WI38 (cell line): Measurements from ENCODE around the gene GPHA2.

ENCODE experiments used
- H3K4me3 ChIP-seq: 2 replicates; pipeline ENCODE4 v1.5.1; 2011; ENCODE audit warnings: low read depth, mild to moderate bottlenecking, control low read depth, low read length
- CTCF ChIP-seq: IDR thresholded peaks from 2 replicates; pipeline ENCODE4 v1.5.1; 2012; ENCODE audit warnings: low read depth, mild to moderate bottlenecking, control low read depth, low read length

The GPHA2 gene

GRCh38 chr11:64929625-64930024 is 6.1 kb downstream of the GPHA2 start:
- no peak for TF ChIP-seq CTCF

GRCh38 chr11:64928957-64929356 is 6.7 kb downstream of the GPHA2 start:
- H3K4me3 ChIP-seq, result no peak overlapping the region
- TF ChIP-seq CTCF, result no peak

More at GRCh38 chr11:64929625-64930024, 6.1 kb downstream of the GPHA2 start:
- H3K4me3 ChIP-seq, result no peak overlapping the region

- no peak for TF ChIP-seq CTCF
- no peak overlapping the region for H3K4me3 ChIP-seq
These were observed 9.0 kb downstream of the GPHA2 start for GRCh38 chr11:64926689-64927088.

- no peak for TF ChIP-seq CTCF
- peak overlapping the region; percentile 93 for H3K4me3 ChIP-seq
These were observed 9.9 kb downstream of the GPHA2 start for GRCh38 chr11:64925536-64926436.

- H3K4me3 ChIP-seq, result peak overlapping the region; percentile 93
- no peak for TF ChIP-seq CTCF
These were observed 10.8 kb downstream of the GPHA2 start for GRCh38 chr11:64924910-64925284.

- peak within 1 kb of the TSS; percentile 93 for H3K4me3 ChIP-seq
- no peak for TF ChIP-seq CTCF
These were observed 11.5 kb downstream of the GPHA2 start, which contains the start of gene PPP2R5B for GRCh38 chr11:64923944-64924909. TSS of gene PPP2R5B (plus strand) at chr11:64924689. CDS start at chr11:64925735, 1,046 bp downstream.
